HG02571 (cell line): ENCODE data around the gene BOD1L1.

Experiments
- ATAC-seq: cut with Tn5 transposase; IDR thresholded peaks from one replicate; pipeline ENCODE4 v1.9.1; 2021; ENCODE audit warnings: mild to moderate bottlenecking, moderate library complexity; ENCODE audit not compliant: unreplicated experiment

BOD1L1 gene

DNA sequence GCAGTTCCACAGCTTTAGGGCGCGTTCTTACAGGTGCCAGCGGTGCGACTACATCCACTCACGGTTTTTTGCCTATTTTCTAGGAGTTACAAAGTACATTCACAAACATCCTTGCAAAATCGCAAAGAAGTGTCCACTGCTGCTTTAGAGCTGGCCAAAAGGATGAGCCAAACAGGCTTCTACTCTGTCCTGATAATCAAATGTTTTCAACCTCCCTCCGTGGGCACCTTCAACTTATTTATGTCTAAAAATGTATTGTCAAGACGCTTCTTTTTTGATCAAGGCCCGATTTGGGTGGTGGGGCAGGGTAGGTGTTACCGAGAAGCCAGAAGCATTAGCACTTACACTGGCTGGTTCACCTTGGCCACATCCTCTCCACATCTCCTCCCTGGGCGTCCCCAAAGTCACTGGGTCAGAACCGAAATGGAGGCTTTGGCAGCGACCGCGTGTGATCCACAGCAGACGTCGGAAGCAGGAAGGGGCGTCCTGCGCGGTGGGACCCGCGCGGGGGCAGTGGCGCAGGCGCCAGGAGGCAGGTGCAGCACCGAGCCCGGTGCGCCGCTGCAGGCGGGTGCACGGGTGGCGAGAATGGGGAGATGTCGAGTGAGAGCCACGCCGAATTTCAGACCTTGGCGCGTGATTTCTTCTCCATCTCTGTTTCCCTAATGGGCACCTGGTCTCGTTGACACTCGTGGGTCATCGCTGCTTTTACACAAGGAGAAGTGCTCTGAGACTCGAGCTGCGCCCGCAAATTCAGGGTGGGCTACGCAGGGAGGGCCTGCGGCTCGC lies 100.1 kb downstream of the BOD1L1 start:
- ATAC-seq, result no peak

- ATAC-seq, result no peak
Observed at GRCh38 chr4:13526658-13527057, 100.9 kb downstream of the BOD1L1 start.

- ATAC-seq, result no peak
Observed at GRCh38 chr4:13525606-13526281, 101.8 kb downstream of the BOD1L1 start.

DNA sequence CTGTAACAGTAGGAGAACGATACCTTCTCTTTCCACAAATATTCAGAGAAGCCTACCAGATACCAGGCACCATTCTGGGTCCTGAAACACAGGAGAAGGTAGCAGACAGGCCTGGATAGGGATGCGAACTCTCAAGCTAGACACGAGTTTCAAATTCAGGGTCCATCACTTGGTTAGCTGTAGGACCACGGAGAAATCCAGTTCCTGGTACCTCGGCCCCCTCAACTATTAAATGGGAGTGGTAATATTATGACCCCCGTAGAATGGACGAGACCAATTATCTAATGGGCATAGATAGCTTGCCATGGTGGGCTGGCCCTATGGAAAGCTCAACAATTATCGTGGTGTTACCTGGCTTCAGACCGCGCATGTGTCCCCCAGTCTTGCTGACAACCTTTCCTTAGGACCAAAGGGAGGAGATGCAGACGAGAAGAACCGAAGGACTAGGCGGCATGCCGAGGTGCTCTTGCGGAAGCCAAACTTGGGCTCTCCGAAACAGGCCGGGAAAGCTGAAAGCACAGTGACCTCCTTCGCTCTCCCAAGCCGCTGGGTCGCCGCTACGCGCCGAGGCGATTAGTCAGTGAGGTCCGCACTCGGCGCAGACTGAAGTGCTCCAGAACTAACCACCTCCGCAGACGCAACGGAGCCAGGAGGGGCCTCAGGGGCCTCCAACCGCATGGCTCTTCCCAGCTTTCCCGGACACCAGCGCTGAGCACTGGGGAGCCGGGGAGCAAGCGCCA lies 102.9 kb downstream of the BOD1L1 start:
- ATAC-seq, result no peak

GRCh38 chr4:13523591-13524503 lies 103.7 kb downstream of the BOD1L1 start:
- ATAC-seq, result no peak

GRCh38 chr4:13523105-13523477 lies 104.4 kb downstream of the BOD1L1 start:
- ATAC-seq, result no peak

DNA sequence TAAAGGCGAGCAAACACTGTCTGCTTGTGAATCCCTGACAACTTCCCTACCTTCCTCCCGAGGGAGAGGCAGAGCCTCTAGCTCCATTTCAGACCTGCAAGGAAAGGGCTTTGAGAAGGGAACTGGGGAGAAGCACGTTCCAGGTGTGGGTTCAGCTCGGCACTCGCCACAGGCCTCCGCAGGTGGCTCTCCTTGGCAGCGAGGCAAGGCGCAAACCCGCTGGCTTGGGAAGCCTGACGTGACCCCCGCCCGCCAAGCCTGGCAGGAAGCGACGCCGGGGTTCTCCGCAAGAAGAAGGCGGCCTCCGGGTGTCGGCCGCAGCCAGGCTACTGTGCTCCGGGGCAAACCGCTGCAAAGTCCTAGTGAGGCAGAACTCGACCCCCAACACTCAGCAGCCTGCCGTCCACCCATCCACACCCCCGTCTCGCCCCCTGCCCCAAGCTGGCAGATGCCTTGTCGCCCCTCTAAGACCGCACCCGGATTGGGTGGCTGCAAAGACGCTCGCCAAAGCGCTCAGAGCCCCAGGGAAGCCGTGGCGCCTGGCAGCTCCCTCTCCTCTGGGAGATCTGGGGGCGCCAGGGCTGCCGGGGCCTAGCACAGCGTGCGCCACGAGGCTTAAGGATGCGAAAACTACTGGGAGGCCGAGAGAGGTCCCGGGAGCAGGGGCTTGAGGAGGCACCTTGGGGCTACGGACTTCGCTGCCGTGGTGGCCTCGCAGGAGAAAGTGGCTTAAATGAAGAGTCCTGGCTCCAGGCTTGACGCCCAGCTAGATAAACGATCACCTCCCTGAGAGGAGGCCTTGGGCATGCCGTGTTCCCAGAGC lies 105.0 kb downstream of the BOD1L1 start:
- ATAC-seq, result no peak

- ATAC-seq, result no peak
Observed at GRCh38 chr4:13521047-13521446, 106.5 kb downstream of the BOD1L1 start.
